MM.1S (cell line): ENCODE data around the gene CEACAM4.

Experiments used
- CTCF ChIP-seq: fragments of 300-600 bp; sonication (generic); IDR thresholded peaks from 2 replicates; pipeline ENCODE4 v1.5.1; 2016; ENCODE audit warnings: antibody characterized with exemption, low read length, mixed read lengths
- EZH2 ChIP-seq: fragments of 300-600 bp; sonication (generic); optimal IDR thresholded peaks from 2 replicates; pipeline ENCODE3; 2017; ENCODE audit warnings: low read depth, mild to moderate bottlenecking, antibody characterized with exemption, low read length, mixed read lengths

- no peak for TF ChIP-seq CTCF
- no peak for TF ChIP-seq EZH2
Measured at GRCh38 chr19:41584931-41585330, 41.9 kb downstream of the CEACAM4 start.
